GM10266 (cell line): ENCODE measurements around the gene LDB1.

ENCODE experiments used
- DNase-seq: peaks from one replicate; pipeline ENCODE4 v3.0.0; 2012; ENCODE audit errors: extremely low spot score
- CTCF ChIP-seq: IDR thresholded peaks from 2 replicates; pipeline ENCODE4 v1.5.1; 2012; ENCODE audit warnings: mild to moderate bottlenecking, low read depth; ENCODE audit not compliant: control insufficient read depth, insufficient read depth; ENCODE audit errors: missing control alignments

The LDB1 gene

GRCh38 chr10:102112210-102112817, 7.9 kb downstream of the LDB1 start:
- no peak for DNase-seq

GRCh38 chr10:102111276-102111675, 8.9 kb downstream of the LDB1 start:
- no peak for TF ChIP-seq CTCF
- no peak for DNase-seq

More at GRCh38 chr10:102112210-102112817, 7.9 kb downstream of the LDB1 start:
- peak; percentile 18 for TF ChIP-seq CTCF

GRCh38 chr10:102109166-102110116, 10.7 kb downstream of the LDB1 start:
- DNase-seq = no peak
- TF ChIP-seq CTCF = no peak

- TF ChIP-seq CTCF = no peak
Measured at GRCh38 chr10:102106998-102107397, 13.2 kb downstream of the LDB1 start.

GRCh38 chr10:102102421-102102820, 17.7 kb downstream of the LDB1 start:
- no peak for TF ChIP-seq CTCF
- DNase-seq = no peak

More at GRCh38 chr10:102106998-102107397, 13.2 kb downstream of the LDB1 start:
- no peak for DNase-seq

GRCh38 chr10:102101152-102101551, 19.0 kb downstream of the LDB1 start:
- no peak for DNase-seq
- no peak for TF ChIP-seq CTCF

GRCh38 chr10:102096449-102096848, 23.7 kb downstream of the LDB1 start:
- TF ChIP-seq CTCF = no peak

More at GRCh38 chr10:102096449-102096848, 23.7 kb downstream of the LDB1 start:
- DNase-seq = no peak
